HG03097 (cell line): Measurements from ENCODE around the gene QPCTL.
"Not testable (repeated sequence)": the region's sequence is repeated elsewhere in the genome, so short reads cannot be mapped to it uniquely, and the experiment has no call there.

ENCODE experiments used
- ATAC-seq: cut with Tn5 transposase; IDR thresholded peaks from one replicate; pipeline ENCODE4 v1.9.1; 2021; ENCODE audit not compliant: unreplicated experiment, low FRiP score

QPCTL gene

GRCh38 chr19:45674946-45675345 is 17.5 kb upstream of the QPCTL start:
- ATAC-seq: no peak

GRCh38 chr19:45676851-45677263 is 15.6 kb upstream of the QPCTL start:
- no peak for ATAC-seq

- ATAC-seq: no peak
Observed at GRCh38 chr19:45677351-45678230, 14.9 kb upstream of the QPCTL start.

- no peak for ATAC-seq
Observed at GRCh38 chr19:45681391-45682015, 11.0 kb upstream of the QPCTL start.

- ATAC-seq: no peak
Observed at GRCh38 chr19:45682117-45682516, 10.3 kb upstream of the QPCTL start.

- no peak for ATAC-seq
Observed at GRCh38 chr19:45682908-45683307, 9.6 kb upstream of the QPCTL start.

GRCh38 chr19:45685045-45685444 is 7.4 kb upstream of the QPCTL start:
- not testable (repeated sequence) for ATAC-seq

- ATAC-seq: no peak
Observed at GRCh38 chr19:45687599-45687998, 4.9 kb upstream of the QPCTL start.

- ATAC-seq: peak; percentile 45
Observed at GRCh38 chr19:45691516-45692186, 815 bp upstream of the QPCTL start, which contains the start of gene SNRPD2. Gene SNRPD2 (minus strand): TSS chr19:45691953. CDS start chr19:45691888, 65 bp downstream.

- ATAC-seq: no peak
Observed at GRCh38 chr19:45693106-45693788, 781 bp downstream of the QPCTL start.

GRCh38 chr19:45701676-45702075 is 9.2 kb downstream of the QPCTL start:
- no peak for ATAC-seq

GRCh38 chr19:45705115-45705514 is 12.6 kb downstream of the QPCTL start:
- no peak for ATAC-seq

- ATAC-seq: no peak
Observed at GRCh38 chr19:45705710-45706415, 13.4 kb downstream of the QPCTL start.

GRCh38 chr19:45710356-45711130 is 18.1 kb downstream of the QPCTL start:
- ATAC-seq: no peak

- ATAC-seq: no peak
Observed at GRCh38 chr19:45711851-45712698, 19.6 kb downstream of the QPCTL start.

GRCh38 chr19:45712699-45713067 is 20.2 kb downstream of the QPCTL start:
- no peak for ATAC-seq

- ATAC-seq: no peak
Observed at GRCh38 chr19:45713141-45713540, 20.7 kb downstream of the QPCTL start.

GRCh38 chr19:45715139-45715538 is 22.7 kb downstream of the QPCTL start:
- no peak for ATAC-seq
